Measurements from ENCODE around the gene G0S2.

G0S2 gene

DNA sequence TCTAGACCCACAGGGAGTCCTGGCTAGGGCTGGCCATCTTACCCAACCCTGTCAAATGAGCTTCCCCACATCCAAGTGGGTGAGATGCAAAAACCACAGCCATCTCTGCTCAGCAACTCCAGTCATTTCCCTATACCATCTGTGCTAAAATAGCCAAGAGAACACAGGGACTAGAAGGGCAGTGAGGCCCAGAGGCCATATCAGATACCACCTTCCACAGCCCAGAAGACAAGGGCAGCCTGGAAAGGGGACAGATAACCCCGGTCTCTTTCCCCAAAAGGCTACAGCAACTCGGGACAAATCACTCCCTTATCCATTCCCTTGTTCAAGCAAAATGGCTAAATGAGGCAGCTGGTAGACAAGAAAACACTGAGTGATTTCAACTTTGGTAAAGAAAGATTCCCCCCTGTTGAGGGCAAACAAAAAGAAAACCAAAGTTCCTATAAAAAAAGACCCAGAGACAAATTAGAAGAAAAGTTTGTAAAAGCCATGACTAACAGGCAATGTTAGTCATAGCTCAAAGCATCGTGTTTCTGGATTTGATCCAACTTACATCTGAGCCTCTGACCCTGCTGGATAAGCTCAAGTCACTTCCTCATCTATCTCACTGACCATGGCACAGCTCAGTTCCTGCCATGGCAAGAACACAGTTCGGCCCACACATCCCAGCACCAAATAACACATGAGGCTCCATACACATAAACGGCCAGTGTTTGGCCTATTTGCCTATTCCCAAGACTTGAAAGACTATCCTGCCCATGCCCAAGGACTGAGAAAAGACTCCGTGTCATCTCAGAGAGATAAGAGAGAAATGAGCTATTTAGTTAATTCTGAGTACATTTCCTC is 26.1 kb upstream of the G0S2 start:
- no peak for DNase-seq

GRCh38 chr1:209650454-209650853 is 24.8 kb upstream of the G0S2 start:
- DNase-seq = no peak

- peak; percentile 86 for DNase-seq
Measured at GRCh38 chr1:209651138-209651587, 24.0 kb upstream of the G0S2 start.

- DNase-seq = no peak
Measured at GRCh38 chr1:209652121-209652735, 23.0 kb upstream of the G0S2 start, which contains the start of gene LAMB3. Gene LAMB3 (minus strand): TSS chr1:209652425. CDS start chr1:209650944, 1,481 bp downstream.

- peak; percentile 83 for DNase-seq
Measured at GRCh38 chr1:209652873-209653401, 22.3 kb upstream of the G0S2 start.

DNA sequence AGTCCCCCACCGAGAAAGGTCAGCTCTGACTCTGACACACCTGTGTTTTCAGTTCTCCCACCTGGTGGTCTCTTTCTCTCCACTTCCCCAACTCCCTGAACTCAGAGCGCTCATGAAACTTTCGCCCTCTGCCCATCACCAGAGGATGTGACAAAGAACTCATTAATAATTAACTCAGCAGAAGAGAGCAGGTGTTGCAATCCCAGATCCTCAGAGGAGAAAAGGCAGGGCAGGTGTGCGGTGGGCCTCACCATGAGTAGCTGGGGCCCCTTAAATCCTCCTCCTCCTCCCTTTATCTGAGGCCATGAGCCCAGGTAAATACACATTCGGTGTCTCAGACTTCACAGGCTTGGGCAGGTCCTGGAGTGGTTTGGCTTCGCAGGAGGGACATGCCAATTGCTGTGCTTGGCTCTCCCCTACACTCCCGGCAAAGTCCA is 21.3 kb upstream of the G0S2 start:
- DNase-seq = no peak

DNA sequence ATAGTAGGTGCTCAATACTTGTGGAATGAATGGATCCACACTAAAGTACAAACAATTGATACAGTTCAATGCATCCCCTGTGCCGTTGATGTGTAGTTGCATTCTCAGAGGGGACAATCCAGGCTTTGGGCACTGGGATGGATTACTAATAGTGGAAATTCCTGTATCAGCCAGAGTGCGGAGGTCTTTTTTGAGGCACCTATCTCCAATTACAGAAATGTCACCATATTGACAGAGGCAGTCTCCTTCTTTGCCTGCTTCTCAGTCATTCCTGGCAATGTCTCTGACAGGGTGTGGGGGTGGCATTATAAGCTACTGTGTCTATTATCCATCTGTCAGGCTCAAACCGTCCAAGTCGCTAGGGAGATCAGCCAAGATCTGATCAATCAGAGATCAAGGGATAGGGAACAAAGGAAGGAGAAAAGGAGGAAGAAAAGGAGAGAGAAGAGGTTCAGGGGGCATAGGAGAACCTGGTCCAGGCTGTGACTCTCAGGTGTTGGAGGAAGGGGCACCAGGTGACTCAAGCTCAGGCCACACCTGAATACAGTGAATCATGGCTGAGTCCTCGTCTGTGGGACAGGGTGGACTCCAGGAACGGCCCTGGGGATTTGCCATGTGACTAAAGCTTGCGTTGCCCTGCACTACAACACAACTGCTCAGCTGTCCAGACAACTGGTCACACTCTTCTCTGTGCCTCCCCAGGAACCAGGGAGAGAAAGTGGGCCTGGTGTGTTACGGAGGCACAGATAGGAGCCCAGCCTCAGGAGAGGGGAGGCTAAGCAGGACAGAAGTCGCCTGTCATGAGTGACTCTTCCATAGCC is 19.6 kb upstream of the G0S2 start:
- no peak for DNase-seq

DNA sequence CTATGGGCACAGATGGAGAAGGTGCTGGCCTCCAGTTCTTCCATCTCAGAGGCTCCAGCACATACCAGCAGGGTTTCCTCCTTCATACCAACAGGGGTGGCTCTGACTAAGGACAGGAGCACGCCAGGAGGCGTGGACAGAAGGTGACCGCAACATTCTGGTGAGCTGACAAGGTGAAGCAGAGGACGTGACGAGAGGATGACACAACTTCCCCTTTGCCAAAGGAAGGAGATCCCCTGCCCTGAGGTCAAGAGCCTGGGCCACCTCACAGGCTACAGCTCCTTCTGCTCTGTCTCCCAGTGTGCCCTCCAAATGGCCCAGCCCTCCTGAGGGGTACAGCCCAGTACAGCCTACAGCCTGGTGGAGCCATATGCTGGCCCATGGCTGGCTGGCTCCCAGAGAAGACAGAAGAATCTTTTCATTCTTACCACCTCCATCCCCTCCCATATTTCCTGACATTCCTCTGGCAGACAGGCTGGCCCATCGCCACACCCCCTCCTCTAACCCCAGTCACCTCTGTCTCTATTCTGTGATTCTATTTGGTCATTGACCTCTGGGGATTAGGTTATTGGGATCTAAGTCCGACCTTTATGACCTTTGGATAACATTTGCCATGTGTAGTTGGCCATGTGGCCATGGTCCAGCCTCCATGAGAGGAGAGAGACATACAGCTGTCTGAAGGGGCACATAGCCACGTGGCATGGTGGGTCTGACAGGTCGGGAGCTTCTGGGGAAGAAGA is 17.9 kb upstream of the G0S2 start:
- no peak for DNase-seq

GRCh38 chr1:209657918-209658317 is 17.3 kb upstream of the G0S2 start:
- DNase-seq = no peak

- DNase-seq = no peak
Measured at GRCh38 chr1:209659909-209660308, 15.3 kb upstream of the G0S2 start.

DNA sequence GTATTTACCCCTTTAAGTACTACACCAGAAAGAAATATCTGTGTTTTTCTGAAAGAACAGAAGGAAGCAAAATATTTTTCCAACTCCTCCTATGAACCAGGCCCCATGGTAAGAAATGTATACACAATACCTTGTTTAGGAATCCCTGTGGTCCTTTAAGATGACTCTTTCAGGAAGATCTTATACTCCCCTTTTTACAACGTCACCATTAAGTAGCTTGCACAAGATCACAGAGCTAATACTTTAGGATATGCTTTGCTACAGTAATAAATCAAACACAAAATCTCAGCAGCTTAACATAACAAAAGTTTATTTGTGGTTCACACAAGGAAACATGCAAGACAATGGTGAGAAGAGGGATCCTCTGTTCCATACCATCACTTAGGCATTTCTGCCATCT is 14.1 kb upstream of the G0S2 start:
- no peak for DNase-seq

GRCh38 chr1:209662879-209663327 is 12.3 kb upstream of the G0S2 start:
- DNase-seq = no peak

DNA sequence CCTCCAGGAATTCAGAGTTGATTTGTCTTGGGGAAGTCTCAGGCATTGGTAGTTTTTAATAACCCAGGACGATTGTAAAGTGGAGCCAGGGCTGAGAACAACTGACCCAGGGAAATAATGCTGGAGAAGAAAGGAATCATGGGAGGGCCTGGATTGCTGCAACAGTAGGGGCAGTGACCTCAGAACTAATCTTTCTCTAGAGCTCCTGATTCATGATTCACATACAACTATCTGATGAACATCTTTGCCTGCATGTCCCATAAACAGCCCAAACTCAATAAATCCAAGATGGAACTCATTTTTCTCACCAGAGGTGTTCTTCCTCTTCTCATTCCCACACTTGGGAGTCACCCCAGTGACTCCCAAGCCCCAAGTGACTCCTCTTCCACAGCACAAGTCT is 8.1 kb upstream of the G0S2 start:
- DNase-seq = no peak

DNA sequence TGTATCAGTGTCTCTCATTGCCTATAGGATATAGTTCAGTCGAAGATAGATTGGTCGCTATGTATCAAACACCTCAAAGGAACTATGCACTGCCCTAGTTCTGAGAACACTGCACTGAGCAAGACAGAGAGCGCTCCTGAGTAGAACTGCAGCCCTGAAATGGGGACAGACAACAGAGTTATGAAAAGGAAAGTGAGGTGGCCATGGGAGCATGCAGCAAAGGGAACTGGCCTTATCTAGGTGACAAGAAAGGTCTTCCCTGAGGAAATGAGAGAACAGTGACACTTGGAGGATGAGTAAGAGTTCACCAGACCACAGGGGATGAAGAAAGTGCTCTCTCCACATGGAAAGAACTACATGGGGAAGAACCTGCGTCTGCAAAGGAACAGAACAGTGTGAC is 7.5 kb upstream of the G0S2 start:
- no peak for DNase-seq

DNA sequence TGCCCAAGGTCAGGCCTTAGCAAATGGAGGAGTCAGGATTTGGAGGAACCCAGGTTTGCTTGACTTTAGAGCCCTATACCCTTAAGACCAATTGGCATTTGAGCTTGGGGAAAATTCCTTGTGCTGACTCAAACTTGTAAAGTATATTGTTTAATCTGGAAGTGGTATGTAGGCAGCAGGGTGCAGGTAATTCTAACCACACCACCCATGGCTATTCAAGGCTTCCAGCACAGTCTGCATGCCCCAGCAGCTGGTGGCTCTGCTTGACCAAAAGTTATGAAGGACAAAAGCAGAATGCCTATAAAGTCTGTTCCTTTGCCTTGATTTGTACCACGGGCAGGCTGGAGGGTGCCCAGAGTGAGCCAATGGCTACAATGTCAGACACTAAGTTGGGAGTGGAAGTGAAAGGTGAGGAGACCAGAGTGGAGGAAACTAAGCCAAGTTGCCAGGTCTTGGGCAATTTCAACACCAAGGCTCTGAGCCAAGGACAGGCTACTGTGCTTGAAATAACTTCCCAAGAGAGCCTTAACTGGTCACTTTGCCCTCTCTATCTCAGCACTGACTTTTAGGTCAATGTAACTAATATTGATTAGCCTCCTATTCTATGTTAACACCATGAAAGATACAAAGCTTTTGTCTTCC is 4.7 kb upstream of the G0S2 start:
- DNase-seq = no peak

GRCh38 chr1:209672705-209673630 is 2.2 kb upstream of the G0S2 start:
- peak; percentile 48 for DNase-seq

DNA sequence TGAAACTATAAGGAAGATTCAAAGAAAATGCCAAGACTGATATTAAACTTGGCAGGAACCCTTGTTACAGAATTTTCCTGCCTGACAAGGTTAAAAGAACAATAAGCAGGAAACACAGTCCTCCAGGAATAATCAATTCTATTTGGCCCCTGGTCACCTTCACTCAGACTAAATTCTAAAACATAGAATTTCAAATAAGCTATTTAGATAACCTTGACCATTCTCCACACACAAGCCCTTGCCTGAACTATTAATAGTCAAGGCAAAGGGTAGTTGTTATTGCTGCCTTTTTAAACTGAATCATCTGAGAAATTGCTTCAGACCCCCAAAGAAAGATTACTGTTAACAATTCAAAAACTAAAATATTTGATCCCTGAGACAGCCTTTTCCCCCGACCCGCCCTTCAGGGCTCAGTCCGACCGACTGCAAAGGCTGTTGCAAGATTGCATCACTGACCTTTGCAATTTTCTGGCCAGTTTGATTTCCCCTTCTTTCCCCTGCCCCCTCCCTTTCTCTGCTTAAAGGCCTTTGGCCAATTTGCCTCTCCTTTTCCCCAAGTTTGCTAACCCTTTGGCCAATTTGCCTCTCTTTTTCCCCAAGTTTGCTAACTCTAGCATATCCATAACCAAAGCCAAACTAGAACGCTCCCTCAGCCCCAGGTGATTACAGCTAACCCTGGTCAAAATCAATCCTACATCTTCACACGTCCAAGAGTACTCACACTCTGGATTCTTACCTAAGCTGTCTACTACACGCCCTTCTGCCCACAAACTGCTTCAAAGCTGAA is 1.4 kb upstream of the G0S2 start:
- DNase-seq = no peak

DNA sequence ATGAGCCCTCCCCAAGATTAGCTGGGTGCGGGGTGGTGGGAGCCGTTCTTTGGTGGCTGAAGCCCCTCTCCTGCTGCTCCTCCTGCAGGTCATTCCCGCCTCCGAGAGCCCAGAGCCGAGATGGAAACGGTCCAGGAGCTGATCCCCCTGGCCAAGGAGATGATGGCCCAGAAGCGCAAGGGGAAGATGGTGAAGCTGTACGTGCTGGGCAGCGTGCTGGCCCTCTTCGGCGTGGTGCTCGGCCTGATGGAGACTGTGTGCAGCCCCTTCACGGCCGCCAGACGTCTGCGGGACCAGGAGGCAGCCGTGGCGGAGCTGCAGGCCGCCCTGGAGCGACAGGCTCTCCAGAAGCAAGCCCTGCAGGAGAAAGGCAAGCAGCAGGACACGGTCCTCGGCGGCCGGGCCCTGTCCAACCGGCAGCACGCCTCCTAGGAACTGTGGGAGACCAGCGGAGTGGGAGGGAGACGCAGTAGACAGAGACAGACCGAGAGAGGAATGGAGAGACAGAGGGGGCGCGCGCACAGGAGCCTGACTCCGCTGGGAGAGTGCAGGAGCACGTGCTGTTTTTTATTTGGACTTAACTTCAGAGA is 448 bp downstream of the G0S2 start:
- DNase-seq = peak; percentile 20

DNA sequence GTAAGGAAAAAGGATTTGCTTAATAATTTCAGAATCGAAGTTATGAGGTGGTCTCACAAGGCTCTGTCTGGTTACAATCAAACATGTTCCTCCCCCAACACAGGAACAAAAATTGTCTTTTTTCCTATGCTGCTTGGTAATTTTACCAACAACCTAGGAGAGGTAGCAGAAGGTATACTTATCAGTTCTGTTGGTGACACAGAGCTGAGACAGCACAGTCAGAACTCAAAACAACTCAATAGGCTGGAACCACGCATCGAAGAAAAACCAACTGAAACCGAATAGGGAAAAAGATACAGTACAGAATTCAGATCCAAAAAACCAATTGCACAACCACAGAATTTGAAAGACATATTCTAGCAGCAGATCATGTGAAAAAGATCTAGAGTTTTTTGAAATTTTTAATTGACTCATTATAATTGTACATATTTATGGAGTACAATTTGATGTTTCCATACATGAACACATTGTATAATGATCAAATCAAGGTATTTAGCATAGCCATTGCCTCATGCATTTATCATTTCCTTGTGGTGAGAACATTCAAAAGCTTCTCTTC is 3.8 kb downstream of the G0S2 start:
- DNase-seq = no peak
